GM18507 (cell line): ENCODE measurements around the gene ADAMTS9.

Experiments used
- DNase-seq: peaks from one replicate; pipeline ENCODE4 v3.0.0; 2011; ENCODE audit warnings: low read depth; ENCODE audit not compliant: insufficient read length; ENCODE audit errors: extremely low spot score
- FAIRE-seq: peaks from 2 replicates; lab custom pipeline; 2011; peaks lifted over from hg19 to GRCh38; lab: Jason Lieb, UNC

ADAMTS9 gene

GRCh38 chr3:64588380-64588779, 99.4 kb downstream of the ADAMTS9 start:
- DNase-seq (no peak), FAIRE-seq (no peak)

DNA sequence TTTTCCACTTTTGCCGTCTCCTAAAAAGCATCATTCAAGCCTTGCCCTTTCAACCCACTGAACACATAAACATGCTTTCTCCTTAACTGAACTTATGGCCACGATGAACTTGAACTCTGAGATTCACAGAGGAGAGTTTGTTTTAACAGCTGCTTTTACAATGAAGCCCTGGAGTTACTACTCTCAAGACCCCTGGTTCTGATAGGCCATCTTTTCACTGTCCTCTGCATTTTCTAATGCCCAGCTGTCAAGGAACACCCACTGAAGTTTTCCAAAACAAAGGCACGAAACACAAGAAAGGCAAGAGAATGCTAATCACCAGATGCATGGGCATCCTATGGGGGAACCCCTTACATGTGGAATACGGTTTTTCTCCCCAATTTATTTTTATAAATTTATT, 100.8 kb downstream of the ADAMTS9 start:
- no peak for DNase-seq
- no peak for FAIRE-seq

DNA sequence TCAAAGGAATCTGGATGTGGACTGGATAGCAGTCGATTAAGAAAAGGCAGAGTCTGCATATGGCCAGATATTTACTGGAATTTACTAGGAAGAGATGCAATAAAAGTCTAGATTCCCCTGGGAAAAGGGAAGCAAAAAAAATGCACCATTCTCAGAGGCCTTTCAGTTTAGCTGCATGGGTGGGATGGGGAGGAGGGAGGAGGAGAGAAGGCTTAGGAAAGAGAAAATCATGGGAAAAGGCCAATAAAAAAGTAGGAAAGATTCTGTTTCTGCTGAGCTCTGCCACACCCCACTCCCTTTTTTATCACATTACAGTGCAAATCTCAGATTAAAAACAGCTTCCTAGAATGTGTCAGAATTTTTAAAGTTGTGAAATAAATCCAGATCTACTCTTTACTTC, 103.6 kb downstream of the ADAMTS9 start:
- no peak for FAIRE-seq
- DNase-seq = no peak

DNA sequence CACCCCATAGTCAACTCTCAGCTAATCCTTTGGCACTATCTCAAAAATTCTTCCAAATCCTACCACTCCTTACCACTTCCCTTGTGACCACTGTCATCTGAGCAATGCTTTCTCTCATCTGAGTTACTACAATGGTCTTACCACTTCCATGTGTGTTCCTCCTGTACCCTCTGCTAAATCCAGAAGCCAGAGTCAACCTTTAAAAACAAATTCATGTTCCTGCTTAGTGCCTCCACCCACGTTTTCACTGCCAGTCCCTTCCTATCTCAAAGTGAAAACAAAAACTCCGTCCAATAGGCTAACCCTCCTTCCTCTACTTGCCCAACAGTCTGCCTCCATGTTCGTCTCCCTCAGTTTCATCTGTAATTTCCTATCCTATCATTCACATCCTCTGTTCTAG, 109.0 kb downstream of the ADAMTS9 start:
- FAIRE-seq (no peak), DNase-seq (no peak)

DNA sequence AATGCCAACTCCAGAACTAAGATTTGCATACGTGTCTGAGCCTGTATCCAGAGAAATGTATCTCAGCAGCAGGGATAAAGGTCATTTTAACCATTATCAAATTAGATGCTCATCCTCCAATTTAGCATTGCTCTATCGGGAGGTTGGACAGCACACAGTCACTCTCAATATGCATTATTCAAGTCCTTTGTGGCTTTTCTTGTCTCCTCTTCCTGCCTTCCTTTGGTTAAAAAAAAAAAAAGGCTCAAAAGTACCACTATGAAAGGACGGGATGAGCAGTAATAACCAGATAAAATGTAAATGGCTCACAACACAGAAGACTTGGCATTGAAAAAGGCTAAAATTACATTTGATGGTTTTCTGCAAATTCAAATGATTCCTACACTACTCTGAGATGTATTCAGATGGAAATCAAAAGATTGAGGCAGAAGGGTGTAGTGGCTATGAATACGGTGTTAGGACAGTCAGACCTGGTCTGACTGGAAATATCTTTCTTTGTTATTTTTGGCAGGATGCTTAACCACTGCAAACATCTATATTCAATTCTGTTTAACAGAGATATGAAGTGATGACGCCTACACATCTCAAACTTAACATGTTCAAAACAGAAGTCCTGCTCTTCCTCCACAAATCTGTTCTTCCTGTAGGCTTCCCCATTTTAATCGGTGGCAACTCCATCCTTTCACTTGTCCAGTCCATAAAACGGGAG, 109.6 kb downstream of the ADAMTS9 start:
- DNase-seq = no peak
- FAIRE-seq = no peak

DNA sequence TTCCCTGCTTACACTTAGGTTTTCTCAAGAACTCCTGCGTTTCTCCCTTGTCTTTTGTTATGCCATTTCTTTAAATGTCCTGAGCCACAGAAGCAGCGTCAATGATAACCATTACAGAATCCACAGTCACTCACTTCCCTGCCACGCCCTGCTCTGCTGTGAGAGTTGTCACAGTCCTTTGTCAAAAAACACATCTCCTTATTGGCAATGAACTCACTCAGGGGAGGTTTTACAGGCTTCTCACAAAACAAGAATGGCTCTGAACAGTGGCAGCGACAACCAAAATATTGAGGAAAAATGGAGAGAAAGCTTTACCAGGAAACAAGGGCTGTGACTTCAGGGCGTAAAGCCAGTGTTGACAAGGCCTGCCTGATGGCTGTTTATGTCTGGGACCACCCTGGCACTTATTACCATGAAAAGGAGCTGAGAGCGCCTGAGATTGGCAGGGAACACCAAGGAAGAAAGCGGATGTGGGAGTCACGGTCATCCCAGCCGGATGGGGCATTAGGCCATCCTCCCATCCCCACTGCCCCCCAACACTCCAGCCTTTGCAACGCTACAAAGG, 111.5 kb downstream of the ADAMTS9 start:
- no peak for FAIRE-seq
- DNase-seq = no peak

- FAIRE-seq (no peak), DNase-seq (no peak)
Measured at GRCh38 chr3:64575211-64575844, 112.5 kb downstream of the ADAMTS9 start.

GRCh38 chr3:64574194-64574593, 113.6 kb downstream of the ADAMTS9 start:
- FAIRE-seq = no peak

DNA sequence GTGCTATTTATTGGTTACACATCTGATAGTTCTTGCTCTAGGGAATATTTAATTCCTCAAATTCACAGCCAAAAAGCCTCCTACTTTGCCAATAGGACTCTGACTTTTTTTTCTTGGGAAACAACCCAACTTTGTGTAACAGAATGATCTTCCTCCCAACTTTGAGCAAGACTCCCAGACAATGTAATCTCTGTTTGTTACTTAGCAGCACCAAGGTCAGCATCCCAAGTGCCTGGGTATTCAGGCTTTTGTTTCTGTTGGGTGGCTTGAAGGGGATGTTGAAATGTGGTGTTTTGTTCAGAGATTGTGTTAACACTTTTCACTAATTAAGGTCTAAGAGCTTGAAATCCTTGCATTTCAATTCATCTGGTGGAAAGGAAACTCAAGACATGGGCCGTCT, 115.8 kb downstream of the ADAMTS9 start:
- DNase-seq (no peak), FAIRE-seq (no peak)

More at GRCh38 chr3:64574194-64574593, 113.6 kb downstream of the ADAMTS9 start:
- no peak for DNase-seq

DNA sequence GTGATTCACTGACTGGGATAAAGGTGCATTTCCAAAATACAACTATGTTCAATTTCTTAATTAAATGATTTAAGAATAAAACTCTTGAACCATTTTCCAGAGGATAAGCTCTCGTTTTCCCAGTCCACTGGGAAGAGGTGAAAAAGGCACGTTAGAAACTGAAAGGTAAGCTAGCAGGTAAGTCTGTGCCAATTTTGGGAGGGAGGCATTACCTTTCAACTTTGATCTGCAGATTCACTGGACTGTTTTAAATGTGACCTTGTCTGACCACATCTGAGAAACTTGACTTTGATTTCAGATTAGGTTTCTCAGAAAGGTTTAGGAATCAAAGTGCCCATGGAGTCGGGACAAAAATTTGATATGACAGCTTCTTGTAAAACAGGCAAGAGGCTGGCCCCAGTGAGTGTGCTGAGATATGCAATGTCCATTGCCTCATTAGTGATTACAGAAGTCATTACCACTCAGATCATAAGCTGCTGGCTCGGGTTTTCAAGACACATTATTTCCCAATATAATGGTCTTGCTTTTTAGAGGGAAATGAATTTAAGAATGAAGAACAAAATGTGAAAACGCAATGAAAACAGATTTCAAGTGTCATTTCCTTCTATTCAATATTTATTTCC, 118.8 kb downstream of the ADAMTS9 start:
- no peak for FAIRE-seq

GRCh38 chr3:64566859-64567258, 120.9 kb downstream of the ADAMTS9 start:
- FAIRE-seq (no peak), DNase-seq (no peak)

More for the DNA sequence above, 118.8 kb downstream of the ADAMTS9 start:
- DNase-seq = no peak

- FAIRE-seq (no peak), DNase-seq (no peak)
Measured at GRCh38 chr3:64563751-64564150, 124.0 kb downstream of the ADAMTS9 start.

DNA sequence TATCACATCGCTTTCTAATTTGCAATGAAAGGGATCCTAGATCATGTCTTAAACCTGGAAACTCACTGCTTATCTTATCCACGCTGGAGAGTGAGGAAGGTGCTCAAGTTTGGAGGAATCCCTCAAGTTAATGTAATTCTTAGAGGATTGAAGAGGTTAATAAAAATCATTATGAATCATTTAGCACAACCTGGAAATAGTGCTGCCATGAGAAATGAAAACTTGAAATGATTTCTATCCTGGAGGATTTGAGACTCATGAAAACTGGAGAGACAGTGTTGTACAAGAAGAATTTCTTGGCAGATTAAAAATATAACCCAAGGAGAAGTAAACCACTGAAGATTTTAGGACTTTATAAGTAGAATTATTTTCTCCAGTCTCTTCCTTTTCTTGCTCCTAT, 125.9 kb downstream of the ADAMTS9 start:
- DNase-seq = no peak
- FAIRE-seq = no peak

DNA sequence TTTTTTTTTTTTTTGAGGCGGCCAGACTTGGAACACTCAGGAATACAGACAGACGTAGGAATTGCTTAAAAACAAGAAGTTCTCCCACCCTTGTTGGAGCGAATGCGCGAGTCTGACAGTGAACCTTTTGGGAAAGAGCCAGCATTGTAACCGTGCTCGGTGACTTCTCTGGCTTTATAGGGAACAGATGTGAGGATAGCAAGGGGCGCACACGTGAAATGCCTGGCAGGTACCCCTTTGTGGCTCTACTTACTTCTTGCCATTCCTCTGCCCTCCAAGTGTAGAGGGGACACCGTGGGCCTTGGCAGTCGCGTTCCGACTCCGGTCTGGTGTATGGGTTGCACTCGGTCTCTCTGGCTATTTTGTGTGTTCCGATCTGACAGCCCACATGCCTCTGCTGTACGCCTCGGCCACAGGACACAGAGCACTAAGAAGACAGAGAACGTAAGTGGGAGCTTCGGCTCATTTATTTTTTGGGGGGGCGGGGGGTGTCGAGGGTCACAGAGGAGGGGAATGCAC, 126.4 kb downstream of the ADAMTS9 start:
- FAIRE-seq = no peak
- DNase-seq = no peak

DNA sequence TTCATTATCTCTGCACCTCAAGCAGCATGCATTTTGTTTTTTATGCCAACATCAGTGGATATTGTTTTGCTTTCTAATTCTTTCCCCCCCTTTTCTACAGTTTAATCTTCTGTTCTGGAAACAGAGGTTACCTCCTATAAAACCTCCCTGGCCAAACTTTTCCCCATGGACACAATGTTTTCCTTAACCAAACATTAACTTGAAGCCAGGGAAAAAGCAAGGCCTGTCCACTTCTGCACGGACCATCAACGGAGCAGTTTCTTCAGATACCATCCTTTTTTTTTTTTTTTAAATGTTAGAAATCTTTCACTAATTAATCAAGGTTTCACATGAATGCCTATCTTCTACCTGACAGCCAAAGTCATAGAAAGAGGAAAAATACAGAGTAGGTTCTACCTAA, 127.0 kb downstream of the ADAMTS9 start:
- FAIRE-seq (no peak), DNase-seq (no peak)

DNA sequence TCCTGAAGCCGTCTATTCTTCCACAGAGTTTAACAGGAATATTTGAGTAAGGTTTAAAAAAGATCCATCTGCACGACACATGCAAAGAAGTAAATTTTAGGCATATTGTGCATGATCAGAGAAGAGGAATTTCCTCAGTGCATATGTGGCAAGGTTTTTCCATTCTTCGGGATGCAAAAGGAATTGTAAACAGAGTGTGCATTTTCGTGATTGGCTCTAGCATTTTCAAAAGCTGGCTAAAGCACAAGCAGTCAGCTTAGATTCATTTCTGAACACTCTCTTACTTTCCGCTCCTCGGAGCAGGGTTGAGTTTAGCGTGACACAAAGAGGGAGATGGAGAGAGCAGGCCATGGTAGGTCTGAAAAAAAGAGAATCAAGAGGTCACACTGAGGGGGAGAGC, 128.2 kb downstream of the ADAMTS9 start:
- FAIRE-seq (no peak), DNase-seq (no peak)

DNA sequence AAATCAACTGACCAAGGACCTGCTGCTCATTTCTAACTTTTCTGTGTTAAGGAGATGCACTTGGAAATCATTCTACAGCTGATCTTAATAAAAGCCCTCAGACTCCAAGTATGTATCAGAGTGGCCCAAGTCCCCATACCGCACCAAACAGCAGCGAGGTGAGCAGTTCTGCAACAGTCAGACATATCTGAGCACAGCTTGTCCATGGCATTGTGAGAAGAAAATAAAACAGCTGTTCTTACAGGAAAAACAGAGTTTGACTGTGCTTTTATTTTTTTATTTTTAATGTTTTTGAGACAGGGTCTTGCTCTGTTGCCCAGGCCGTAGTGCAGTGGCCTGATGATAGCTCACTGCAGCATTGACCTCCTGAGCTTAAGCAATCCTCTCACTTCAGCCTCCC, 131.8 kb downstream of the ADAMTS9 start:
- FAIRE-seq (no peak), DNase-seq (no peak)

DNA sequence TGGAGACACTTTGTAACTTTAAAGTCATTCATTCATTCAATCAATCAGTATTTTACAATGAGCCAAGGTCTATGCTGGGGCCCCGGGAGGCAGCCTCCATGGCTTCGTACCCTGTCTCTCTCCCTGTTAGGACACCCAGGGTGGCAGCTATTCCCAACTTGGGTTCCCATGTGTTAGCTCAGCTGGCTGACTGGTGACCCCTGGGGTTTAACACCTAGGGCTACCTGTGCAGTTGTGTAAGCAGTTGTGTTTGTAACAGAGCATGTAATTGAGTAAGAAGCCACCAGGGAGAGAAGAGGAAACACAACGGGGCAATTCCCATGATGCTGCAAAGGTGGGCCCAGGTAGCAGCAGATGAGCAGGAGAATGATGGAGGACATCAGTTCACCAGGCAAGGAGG, 132.4 kb downstream of the ADAMTS9 start:
- no peak for FAIRE-seq
- no peak for DNase-seq

DNA sequence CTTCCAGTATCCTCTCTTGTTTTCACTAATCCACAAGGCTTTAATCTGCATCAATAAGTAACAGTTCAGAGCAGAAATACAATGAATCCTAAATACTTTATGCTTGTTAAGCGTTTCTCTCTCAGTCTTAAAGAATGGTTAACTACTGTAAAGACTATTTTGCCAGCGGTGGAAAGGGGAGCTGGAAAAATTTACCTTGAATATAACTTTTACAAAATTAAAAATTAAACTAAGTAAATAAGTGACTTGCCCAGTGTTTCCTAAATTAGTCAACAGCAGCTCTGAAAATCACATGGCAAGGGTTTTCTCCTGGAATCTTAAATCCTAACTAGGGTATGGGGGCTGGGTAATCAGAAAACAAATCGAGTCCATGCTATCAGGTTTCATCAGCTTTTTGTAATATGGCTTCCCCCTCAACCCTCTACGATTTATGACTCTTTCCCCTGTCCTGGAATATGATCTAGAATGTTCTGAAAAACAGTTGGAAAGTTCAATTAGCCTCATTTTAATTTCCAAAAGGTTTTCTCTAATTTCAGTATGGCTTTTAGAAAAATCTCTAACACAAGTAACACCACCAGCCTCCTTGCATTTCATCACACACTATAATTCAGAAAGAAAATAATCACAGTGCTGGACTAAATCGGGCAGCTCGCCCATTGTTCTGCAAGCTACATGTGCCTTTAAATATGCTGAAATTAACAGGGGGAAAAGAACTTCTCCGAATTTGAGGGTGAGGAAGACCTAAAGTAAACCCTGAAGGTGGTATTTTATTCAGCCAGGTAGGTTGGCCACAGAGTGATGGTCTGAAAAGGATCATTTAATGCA, 133.5 kb downstream of the ADAMTS9 start:
- DNase-seq = no peak
- no peak for FAIRE-seq

GRCh38 chr3:64552966-64553365, 134.8 kb downstream of the ADAMTS9 start:
- DNase-seq (no peak), FAIRE-seq (no peak)
